Activated CD4-positive, alpha-beta memory T cell treated with anti-CD3 and anti-CD28 coated beads for 36 hours (primary cell): ENCODE measurements around the gene SCOC. TPM values are rescaled to one million over a fixed set of nuclear protein-coding genes. Genes with fewer than 3 reads are reported as not detected.

Source experiments
- CTCF ChIA-PET: fragments of 350-600 bp; sonication (Branson Sonifier 250); formaldehyde crosslinking; loops from one replicate; lab custom pipeline; 2021; ENCODE audit warnings: antibody characterized with exemption, inconsistent platforms; lab: Charles Lee
- POLR2A ChIA-PET: fragments of 350-600 bp; sonication (Branson Sonifier 250); formaldehyde crosslinking; loops from one replicate; lab custom pipeline; 2021; ENCODE audit warnings: antibody characterized with exemption; lab: Charles Lee
- DNase-seq: peaks from one replicate; pipeline ENCODE4 v3.0.0-alpha.2; 2020
- H3K27ac Mint-ChIP-seq: one replicate; pipeline ENCODE4 v1.8.0; 2021; ENCODE audit warnings: mixed read lengths
- H3K27me3 Mint-ChIP-seq: one replicate; pipeline ENCODE4 v1.8.0; 2021; ENCODE audit warnings: mixed read lengths
- H3K36me3 Mint-ChIP-seq: one replicate; pipeline ENCODE4 v1.8.0; 2021; ENCODE audit warnings: mixed read lengths
- H3K4me1 Mint-ChIP-seq: one replicate; pipeline ENCODE4 v1.8.0; 2021; ENCODE audit warnings: low read depth, mixed read lengths
- H3K4me3 Mint-ChIP-seq: one replicate; pipeline ENCODE4 v1.8.0; 2021; ENCODE audit warnings: mild to moderate bottlenecking, mixed read lengths
- H3K9me3 Mint-ChIP-seq: one replicate; pipeline ENCODE4 v1.8.0; 2021; ENCODE audit warnings: mixed read lengths
- intact Hi-C: fragments of 100-400 bp; cut with micrococcal nuclease; formaldehyde crosslinking; loops from one replicate; pipeline ENCODE4 v1.15.1; 2023
- total RNA-seq, 2 experiments: library from RNA; stranded (reverse); gene quantifications; one replicate each; pipeline ENCODE4 v1.2.3, GENCODE V29; 2021

The SCOC gene
- total RNA-seq: 10 to 100 TPM; 46.9 to 48.4 TPM

DNA sequence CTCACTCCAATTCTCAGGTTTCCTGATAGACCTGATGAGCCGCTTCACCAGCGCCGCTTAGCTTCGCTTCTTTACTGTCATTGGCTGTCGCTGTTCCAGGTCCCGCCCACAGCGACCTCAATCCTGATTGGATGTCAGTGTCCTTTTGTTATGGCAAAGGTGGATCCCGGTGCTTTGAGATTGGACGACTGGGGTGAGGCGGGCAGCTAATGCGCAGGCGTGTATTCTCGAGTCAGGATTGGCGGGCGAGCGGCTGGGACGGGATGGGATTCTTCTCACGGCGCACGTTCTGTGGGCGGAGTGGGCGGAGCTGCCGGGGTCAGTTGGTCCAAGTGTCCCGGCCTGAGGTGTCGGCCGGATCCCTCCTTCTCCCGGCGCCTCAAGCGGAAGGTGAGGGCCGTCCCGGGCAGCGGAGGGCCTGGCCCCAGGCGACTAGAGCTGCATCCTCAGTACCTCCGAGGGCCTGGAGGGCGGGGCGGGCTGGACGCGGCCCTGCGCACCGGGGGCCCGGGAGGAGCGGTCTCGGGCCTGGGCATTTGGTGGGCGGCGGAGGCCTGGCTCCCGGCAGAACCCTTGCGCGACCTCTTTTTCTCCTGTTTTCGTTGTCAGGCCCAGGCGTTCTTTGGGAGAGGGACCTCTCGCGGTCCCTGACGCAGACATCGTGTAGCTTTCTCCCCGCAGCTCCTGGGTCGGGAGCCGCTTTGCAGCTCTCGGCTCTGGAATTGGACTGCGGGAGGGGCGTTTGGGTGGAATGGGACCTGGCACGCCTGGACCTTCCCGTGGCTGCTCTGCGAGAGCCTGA lies at the start of gene SCOC:
Gene SCOC (plus strand): TSS at position 319 of the 802 bp plus-strand sequence. CDS start 5,525 bp downstream, outside the sequence.
- no peaks in the 10 kb centered on the region for H3K9me3 Mint-ChIP-seq
- H3K27me3 Mint-ChIP-seq: no peaks in the 10 kb centered on the region
- ChIA-PET POLR2A (interaction anchor here (1.4 kb wide), 1 partner anchor 150 kb away, joined by 3 read pairs; no protein-coding TSS in a partner anchor), CTCF (interaction anchor here (0.8 to 6.6 kb wide), 14 partner anchors 10 to 717 kb away, joined by 3 to 72 read pairs (median 4); partner anchors contain the start of genes CLGN and ELMOD2)
- peak; percentile 99 for DNase-seq
- H3K4me3 Mint-ChIP-seq: no peak within 1 kb of the TSS
- H3K36me3 Mint-ChIP-seq: no peaks in the 10 kb centered on the region
- intact Hi-C loops: loop anchor here (1.0 to 10.0 kb wide), 10 partner anchors 15 to 1263 kb away; partner anchors contain the start of genes ELMOD2, IL15, MAML3 and RAB33B
- peaks cover 32% of the 10 kb centered on the region for H3K4me1 Mint-ChIP-seq
- no peak within 1 kb of the TSS for H3K27ac Mint-ChIP-seq

DNA sequence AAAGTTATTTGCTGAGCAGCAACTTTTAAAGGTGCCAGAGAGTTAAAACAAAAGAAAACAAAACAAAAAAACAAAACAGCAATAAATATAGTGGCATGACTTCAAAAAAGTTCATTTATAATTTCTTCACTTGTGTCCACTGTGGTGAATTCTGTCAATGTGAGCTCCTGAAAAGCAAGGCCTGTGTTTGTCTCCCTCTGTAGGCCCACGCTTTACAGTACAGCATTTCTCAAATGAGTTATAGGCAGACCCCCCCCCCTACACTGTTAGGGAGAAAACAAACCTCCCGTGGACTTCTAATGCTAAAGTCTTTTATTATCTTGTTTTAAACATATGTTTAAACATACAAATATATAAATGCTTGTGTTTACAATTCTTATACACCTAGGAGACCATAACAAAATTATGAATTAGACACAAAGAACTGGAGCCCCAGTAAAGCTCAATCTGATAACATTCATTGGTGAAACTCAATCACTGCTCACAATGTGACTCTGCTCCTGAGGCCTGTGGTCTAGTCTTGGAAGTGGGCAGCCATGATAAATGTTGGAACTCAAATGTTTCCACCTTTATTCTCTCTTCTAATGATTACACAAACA lies 47.0 kb upstream of the SCOC start:
- peak; percentile 11 for DNase-seq
- CTCF ChIA-PET: no interaction called here
- intact Hi-C loops: no loop called here
- H3K36me3 Mint-ChIP-seq: no peaks in the 10 kb centered on the region
- no peaks in the 10 kb centered on the region for H3K9me3 Mint-ChIP-seq
- H3K4me3 Mint-ChIP-seq: no peak overlapping the region
- H3K4me1 Mint-ChIP-seq: no peaks in the 10 kb centered on the region
- H3K27me3 Mint-ChIP-seq: peaks cover 2% of the 10 kb centered on the region
- H3K27ac Mint-ChIP-seq: no peak overlapping the region
- POLR2A ChIA-PET: no interaction called here

DNA sequence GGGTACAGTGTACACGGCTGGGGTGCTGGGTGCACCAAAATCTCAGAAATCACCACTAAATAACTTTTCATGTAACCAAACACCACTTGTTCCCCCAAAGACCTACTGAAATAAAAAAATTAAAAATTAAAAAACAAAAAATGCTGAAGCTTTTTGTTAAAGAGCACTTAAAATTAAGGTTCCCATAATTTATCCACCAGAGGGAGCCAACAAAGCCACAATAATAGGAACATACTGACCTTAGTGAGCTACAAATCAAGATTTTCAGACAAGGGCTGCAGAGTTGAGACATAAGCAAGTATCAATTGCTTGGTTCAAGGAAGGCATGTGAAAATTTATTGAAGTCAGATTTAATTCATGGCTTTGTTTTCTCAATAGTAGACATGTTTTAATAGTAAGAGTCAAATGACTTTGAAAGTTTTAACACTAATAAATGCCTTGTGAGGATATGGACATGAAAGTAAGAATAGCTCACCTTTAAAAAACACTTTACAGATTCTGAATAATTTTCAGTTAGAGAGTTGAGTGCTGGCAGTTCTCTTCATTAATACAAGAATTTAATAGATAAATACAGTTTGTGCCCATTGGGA lies 43.0 kb upstream of the SCOC start:
- H3K36me3 Mint-ChIP-seq: no peaks in the 10 kb centered on the region
- no peaks in the 10 kb centered on the region for H3K4me1 Mint-ChIP-seq
- no peaks in the 10 kb centered on the region for H3K9me3 Mint-ChIP-seq
- H3K4me3 Mint-ChIP-seq: no peak overlapping the region
- DNase-seq: no peak
- H3K27ac Mint-ChIP-seq: no peak overlapping the region
- peaks cover 3% of the 10 kb centered on the region for H3K27me3 Mint-ChIP-seq
- ChIA-PET POLR2A (no interaction called here), CTCF (interaction anchor here (0.7 to 2.1 kb wide), 8 partner anchors 12 to 597 kb away, joined by 3 to 8 read pairs (median 3); no protein-coding TSS in a partner anchor)
- intact Hi-C loops: no loop called here

DNA sequence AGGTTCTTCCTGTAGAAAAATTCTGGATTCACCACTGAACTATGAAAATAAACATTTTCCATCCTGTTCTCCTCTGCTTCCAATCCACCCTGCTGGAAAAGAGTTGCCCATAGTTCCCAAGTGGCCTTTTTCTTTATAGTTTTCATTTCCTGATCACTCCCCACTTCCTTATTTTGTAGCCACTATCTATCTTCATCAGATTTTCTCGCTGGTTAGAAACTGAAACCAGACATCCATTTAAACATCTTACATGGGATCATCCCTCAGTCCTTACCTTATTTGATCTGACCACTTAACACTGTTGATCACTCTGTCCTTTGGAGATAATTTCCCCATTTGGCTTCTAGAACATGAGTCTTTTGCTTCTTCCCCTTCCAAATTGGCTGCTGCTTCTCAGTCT lies 42.2 kb upstream of the SCOC start:
- no peak overlapping the region for H3K4me3 Mint-ChIP-seq
- intact Hi-C loops: no loop called here
- ChIA-PET CTCF (interaction anchor here (1.1 to 2.1 kb wide), 3 partner anchors 11 to 598 kb away, joined by 3 to 8 read pairs (median 3); no protein-coding TSS in a partner anchor), POLR2A (no interaction called here)
- H3K4me1 Mint-ChIP-seq: no peaks in the 10 kb centered on the region
- no peak overlapping the region for H3K27ac Mint-ChIP-seq
- H3K9me3 Mint-ChIP-seq: no peaks in the 10 kb centered on the region
- DNase-seq: no peak
- peaks cover 3% of the 10 kb centered on the region for H3K27me3 Mint-ChIP-seq
- H3K36me3 Mint-ChIP-seq: no peaks in the 10 kb centered on the region

DNA sequence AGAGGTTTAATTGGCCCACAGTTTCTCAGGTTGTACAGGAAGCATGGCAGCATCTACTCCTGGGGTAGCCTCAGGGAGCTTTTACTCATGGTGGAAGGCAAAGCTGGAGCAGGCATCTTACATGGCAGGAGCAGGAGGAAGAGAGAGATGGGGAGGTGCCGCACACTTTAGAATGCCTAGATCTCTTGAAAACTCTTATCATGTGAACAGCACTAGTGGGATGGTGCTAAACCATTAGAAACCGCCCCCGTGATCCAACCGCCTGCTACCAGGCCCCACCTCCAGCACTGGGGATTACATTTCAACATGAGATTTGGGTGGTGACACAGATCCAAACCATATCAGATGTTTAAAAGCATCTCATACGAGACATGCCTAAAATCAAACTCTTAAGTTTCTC lies 41.6 kb upstream of the SCOC start:
- H3K36me3 Mint-ChIP-seq: no peaks in the 10 kb centered on the region
- no peaks in the 10 kb centered on the region for H3K9me3 Mint-ChIP-seq
- ChIA-PET POLR2A (no interaction called here), CTCF (interaction anchor here (2.1 kb wide), 1 partner anchor 29 kb away, joined by 8 read pairs; no protein-coding TSS in a partner anchor)
- intact Hi-C loops: no loop called here
- peaks cover 3% of the 10 kb centered on the region for H3K27me3 Mint-ChIP-seq
- DNase-seq: no peak
- no peak overlapping the region for H3K4me3 Mint-ChIP-seq
- no peak overlapping the region for H3K27ac Mint-ChIP-seq
- no peaks in the 10 kb centered on the region for H3K4me1 Mint-ChIP-seq

DNA sequence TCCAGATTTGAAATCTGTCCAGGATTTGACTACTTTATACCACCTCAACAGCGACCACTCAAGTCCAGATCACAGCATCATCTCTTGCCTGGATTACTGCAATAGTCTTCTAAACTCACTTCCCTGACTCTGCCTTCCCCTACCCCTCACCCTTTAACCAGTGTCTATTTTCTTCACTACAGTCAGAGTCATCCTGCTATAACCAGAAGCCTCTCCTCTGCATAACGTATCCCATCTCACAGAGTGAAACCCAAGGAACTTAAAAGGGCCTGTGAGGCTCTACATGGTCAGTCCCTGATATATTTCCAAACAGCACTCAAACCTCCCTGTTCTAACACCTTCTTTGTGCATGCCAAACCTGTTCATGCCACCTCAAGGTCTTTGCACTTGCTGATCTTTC lies 40.7 kb upstream of the SCOC start:
- H3K4me1 Mint-ChIP-seq: no peaks in the 10 kb centered on the region
- intact Hi-C loops: no loop called here
- ChIA-PET CTCF (no interaction called here), POLR2A (no interaction called here)
- no peak for DNase-seq
- no peaks in the 10 kb centered on the region for H3K9me3 Mint-ChIP-seq
- H3K27me3 Mint-ChIP-seq: peaks cover 6% of the 10 kb centered on the region
- no peak overlapping the region for H3K27ac Mint-ChIP-seq
- no peak overlapping the region for H3K4me3 Mint-ChIP-seq
- H3K36me3 Mint-ChIP-seq: no peaks in the 10 kb centered on the region

DNA sequence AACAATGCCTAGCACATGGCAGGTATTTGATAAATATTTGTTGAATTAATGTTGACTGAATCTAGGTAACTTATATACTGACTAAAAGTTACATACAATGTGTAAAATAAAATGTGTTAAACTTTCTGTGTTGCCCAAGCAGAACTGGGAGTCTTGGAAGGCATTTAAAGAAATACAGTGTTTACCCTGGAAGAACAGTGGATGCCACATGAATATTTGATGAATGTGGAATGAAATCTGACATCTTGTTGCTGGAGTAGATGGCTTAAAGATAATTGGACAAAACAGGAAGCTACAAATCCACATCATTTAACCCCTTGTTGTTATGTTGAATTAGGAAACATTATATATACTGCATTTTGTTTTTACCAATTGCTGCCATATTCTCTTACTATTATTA lies 39.9 kb upstream of the SCOC start:
- DNase-seq: no peak
- POLR2A ChIA-PET: no interaction called here
- Mint-ChIP-seq H3K9me3 (no peaks in the 10 kb centered on the region), H3K4me3 (no peak overlapping the region), H3K27me3 (peaks cover 6% of the 10 kb centered on the region), H3K36me3 (no peaks in the 10 kb centered on the region), H3K4me1 (no peaks in the 10 kb centered on the region), H3K27ac (no peak overlapping the region)
- CTCF ChIA-PET: no interaction called here
- intact Hi-C loops: no loop called here

DNA sequence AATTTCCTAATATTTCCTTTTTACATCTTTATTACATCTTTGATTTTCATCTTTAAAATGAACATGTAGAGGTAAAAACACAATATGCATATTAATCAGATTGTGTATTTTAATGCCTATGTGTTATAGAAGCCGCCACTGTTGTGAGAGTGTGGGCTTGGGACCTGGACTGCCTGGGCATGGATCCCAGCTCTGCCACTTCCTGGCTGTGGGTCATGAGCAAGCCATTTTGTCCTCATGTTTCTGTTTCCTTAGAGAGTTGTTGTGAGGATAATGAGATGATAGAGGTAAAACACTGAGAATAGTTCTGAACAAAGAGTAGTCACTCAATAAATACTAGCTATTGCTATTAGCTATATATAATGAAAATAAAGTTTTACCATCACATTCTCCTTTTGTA lies 38.4 kb upstream of the SCOC start:
- no peak for DNase-seq
- ChIA-PET POLR2A (no interaction called here), CTCF (interaction anchor here (2.0 kb wide), 1 partner anchor 25 kb away, joined by 6 read pairs; no protein-coding TSS in a partner anchor)
- Mint-ChIP-seq H3K36me3 (no peaks in the 10 kb centered on the region), H3K4me1 (no peaks in the 10 kb centered on the region), H3K27ac (no peak overlapping the region), H3K9me3 (no peaks in the 10 kb centered on the region), H3K4me3 (no peak overlapping the region), H3K27me3 (peaks cover 4% of the 10 kb centered on the region)
- intact Hi-C loops: no loop called here

DNA sequence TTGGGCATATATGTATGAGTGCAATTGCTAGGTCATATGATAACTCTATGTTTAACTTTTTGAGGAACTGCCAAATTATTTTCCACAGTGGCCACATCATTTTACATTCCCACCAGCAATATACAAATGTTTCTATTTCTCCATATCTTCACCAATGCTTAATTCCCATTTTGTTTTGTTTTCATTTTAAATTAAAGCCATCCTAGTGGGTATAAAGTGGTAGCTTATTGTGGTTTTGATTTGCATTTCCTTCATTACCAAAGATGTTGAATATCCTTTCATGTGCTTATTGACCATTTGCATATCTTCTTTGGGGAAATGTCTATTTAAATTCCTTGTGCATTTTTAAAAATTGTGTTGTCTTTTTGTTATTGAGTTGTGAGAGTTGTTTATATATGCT lies 36.7 kb upstream of the SCOC start:
- Mint-ChIP-seq H3K27me3 (peaks cover 4% of the 10 kb centered on the region), H3K36me3 (no peaks in the 10 kb centered on the region), H3K4me3 (no peak overlapping the region), H3K4me1 (no peaks in the 10 kb centered on the region), H3K27ac (no peak overlapping the region), H3K9me3 (no peaks in the 10 kb centered on the region)
- ChIA-PET CTCF (no interaction called here), POLR2A (no interaction called here)
- intact Hi-C loops: no loop called here
- DNase-seq: no peak

DNA sequence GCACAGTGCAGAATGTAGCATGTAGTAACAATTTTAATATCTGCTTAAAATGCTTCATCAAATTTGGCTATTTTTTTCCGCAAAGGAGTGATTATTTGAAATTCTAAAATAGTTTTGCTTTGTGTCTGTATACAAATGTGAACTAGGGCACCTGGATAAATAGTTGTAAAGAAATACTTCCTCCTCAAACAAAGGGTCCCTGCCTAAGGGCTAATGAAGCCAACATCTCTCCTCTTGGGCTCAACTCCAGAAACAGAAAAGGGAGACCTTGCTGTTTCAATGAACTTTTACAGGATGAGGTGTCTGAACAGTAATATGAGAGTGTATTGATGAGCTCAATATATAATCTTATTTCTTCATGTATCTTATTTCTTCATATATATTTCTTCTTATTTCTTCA lies 30.8 kb upstream of the SCOC start:
- Mint-ChIP-seq H3K36me3 (no peaks in the 10 kb centered on the region), H3K9me3 (no peaks in the 10 kb centered on the region), H3K27me3 (peaks cover 21% of the 10 kb centered on the region), H3K4me1 (no peaks in the 10 kb centered on the region), H3K27ac (no peak overlapping the region), H3K4me3 (no peak overlapping the region)
- intact Hi-C loops: no loop called here
- ChIA-PET CTCF (interaction anchor here (0.7 kb wide), 1 partner anchor 12 kb away, joined by 3 read pairs; no protein-coding TSS in a partner anchor), POLR2A (no interaction called here)
- no peak for DNase-seq

DNA sequence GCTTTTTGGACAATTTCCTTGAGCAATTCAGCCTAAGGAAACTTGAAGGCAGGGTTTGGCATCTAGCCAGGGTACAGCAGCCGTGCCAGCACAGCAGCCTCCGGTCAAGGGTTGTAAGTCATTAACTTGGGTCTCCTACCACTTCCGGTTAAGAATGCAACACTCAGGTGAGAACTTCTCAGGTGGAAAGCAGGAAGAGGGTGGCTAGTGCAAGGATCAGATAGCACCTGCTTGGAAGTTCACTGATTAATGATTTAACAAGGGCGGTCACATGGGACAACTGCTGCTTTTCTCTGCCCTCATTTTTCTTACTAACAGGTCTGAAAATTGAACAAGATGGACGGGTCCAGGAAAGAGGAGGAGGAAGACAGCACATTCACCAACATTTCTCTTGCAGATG lies 30.1 kb upstream of the SCOC start:
- CTCF ChIA-PET: no interaction called here

DNA sequence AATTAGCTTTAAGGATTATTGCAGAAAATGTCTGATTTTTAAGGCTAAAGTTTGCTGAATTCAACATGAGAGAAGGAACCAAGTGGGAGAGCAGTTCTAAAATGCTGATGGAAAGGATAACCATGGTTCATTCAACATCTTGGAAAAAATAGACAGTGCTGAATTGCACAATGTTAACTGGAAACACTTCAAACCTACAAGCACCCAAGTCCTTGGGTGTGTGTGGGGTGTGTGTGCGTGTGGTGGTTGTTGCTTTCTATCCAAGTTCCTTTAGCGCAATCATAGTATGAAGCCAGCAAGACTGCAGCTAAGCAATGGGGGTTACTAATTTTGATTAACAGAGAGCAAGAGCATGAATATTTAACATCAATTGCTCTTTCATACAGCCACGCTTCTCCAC lies 29.3 kb upstream of the SCOC start:
- H3K27ac Mint-ChIP-seq: no peak overlapping the region
- no peaks in the 10 kb centered on the region for H3K36me3 Mint-ChIP-seq
- no peaks in the 10 kb centered on the region for H3K4me1 Mint-ChIP-seq
- intact Hi-C loops: no loop called here
- ChIA-PET CTCF (no interaction called here), POLR2A (no interaction called here)
- H3K27me3 Mint-ChIP-seq: peaks cover 21% of the 10 kb centered on the region
- no peak for DNase-seq
- H3K9me3 Mint-ChIP-seq: no peaks in the 10 kb centered on the region
- H3K4me3 Mint-ChIP-seq: no peak overlapping the region

More for the DNA sequence above, 30.1 kb upstream of the SCOC start:
- H3K27ac Mint-ChIP-seq: no peak overlapping the region
- DNase-seq: no peak
- no peak overlapping the region for H3K4me3 Mint-ChIP-seq
- intact Hi-C loops: no loop called here
- H3K4me1 Mint-ChIP-seq: no peaks in the 10 kb centered on the region
- POLR2A ChIA-PET: no interaction called here
- H3K27me3 Mint-ChIP-seq: peaks cover 21% of the 10 kb centered on the region
- H3K36me3 Mint-ChIP-seq: no peaks in the 10 kb centered on the region
- no peaks in the 10 kb centered on the region for H3K9me3 Mint-ChIP-seq
